Measurements from ENCODE around the gene KIAA1755.

DNA sequence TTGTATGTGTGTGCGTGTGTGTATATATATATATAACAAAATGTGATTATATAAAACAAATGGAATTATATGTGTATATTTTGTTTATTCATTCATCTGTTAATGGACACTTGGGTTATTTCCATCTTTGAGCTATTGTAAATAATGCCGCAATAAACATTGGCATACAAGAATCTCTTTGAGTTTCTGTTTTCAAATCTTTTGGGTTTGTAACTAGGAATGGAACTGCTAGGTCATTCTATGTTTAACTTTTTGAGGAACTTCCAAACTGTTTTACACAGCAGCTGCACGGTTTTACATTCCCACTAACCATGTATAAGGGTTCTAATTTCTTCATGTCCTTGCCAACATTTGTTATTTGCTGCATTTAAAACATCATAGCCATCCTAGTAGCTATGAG, 55.5 kb downstream of the KIAA1755 start:
- TF ChIP-seq, protein P1, sequence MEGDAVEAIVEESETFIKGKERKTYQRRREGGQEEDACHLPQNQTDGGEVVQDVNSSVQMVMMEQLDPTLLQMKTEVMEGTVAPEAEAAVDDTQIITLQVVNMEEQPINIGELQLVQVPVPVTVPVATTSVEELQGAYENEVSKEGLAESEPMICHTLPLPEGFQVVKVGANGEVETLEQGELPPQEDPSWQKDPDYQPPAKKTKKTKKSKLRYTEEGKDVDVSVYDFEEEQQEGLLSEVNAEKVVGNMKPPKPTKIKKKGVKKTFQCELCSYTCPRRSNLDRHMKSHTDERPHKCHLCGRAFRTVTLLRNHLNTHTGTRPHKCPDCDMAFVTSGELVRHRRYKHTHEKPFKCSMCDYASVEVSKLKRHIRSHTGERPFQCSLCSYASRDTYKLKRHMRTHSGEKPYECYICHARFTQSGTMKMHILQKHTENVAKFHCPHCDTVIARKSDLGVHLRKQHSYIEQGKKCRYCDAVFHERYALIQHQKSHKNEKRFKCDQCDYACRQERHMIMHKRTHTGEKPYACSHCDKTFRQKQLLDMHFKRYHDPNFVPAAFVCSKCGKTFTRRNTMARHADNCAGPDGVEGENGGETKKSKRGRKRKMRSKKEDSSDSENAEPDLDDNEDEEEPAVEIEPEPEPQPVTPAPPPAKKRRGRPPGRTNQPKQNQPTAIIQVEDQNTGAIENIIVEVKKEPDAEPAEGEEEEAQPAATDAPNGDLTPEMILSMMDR (IDR thresholded peaks at IDR 0.05), result no peak
- no peak for TF ChIP-seq POLR2A (IDR thresholded peaks at IDR 0.05)
